Measurements from ENCODE around the gene SARM1.

SARM1 gene

DNA sequence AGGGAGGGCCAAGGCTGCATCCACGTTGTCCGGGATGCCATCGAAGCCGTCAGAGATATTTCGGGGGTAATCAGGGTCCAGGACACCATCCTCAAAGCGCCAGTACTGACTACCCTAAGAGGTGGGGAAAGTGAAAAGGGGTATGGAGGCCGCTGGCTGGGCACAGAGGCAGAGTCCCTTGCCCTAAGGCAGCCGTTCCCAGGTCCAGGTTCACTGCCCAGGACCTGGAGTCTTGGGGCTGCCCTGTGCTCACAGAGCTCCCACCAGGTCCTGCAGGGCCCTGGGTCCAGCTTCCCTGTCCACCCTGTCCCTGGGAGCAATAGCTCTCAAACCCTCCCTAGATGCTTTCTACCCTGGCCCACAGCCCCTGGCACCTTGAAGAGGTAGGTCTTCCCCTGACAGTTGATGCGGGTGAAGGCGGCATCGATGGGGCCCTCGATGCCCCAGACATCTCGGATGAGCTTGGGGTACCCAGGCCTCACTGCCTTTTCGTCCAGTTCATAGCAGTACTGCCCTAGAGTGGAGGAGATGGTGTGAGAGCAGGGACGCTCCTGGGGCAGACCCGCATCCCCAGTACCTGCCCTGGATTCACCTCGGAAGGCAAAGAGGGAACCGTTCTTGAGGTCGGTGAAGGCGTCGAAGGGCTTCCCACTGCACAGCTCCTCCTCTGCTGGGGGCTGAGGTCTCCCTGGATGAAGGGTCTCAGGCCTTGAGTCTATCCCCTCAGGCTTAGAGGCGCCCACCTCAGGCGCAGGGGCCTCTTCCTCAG is 2.4 kb upstream of the SARM1 start:
- no peak for DNase-seq (ENCODE audit: low read depth)

GRCh38 chr17:28369684-28370034 is 1.8 kb upstream of the SARM1 start:
- DNase-seq (ENCODE audit: low read depth), result no peak

GRCh38 chr17:28370035-28370743 is 1.3 kb upstream of the SARM1 start, which contains the start of gene VTN:
TSS of gene VTN (minus strand) at chr17:28370307. CDS start at chr17:28370203, 104 bp downstream.
- DNase-seq (ENCODE audit: low read depth), result no peak

DNA sequence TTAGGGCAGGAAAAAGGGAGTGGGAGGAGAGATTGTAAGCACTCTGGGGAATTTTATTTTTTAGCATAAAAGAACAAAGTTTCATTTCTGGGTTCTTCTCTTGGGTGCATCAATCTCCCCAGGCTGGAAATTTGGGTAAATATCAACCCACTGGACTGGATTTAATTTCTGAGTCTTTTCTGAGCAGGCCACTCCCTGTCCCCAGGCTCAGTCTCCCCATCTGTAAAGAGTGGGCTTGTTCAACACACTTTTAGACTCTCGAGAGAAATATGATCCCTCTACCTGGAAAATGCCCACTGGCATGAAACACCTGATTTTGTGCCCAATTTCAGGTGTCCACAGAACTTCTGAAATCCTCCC is 770 bp upstream of the SARM1 start:
- DNase-seq (ENCODE audit: low read depth), result no peak

- DNase-seq (ENCODE audit: low read depth), result no peak
Measured at GRCh38 chr17:28372203-28372944, 880 bp downstream of the SARM1 start.

DNA sequence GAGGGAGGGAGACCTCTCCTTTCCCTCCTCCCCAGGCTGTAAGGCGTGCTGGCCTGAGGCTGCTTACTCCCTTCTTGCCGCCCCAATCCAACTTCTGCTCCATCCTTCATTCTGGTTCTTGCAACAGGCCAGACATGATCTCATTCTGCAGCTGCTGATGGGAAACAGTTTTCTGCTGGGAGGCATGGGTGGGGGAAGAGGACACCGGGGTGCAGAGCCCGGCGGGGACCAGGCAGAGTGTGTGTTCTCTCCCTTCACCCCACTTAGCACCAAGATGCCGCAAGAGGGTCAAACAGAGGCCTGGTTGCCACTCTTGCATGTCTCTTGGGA is 1.4 kb downstream of the SARM1 start:
- no peak for DNase-seq (ENCODE audit: low read depth)

GRCh38 chr17:28379814-28380801 is 8.6 kb downstream of the SARM1 start:
- no peak for DNase-seq (ENCODE audit: low read depth)

- no peak for DNase-seq (ENCODE audit: low read depth)
Measured at GRCh38 chr17:28381141-28381825, 9.8 kb downstream of the SARM1 start.

- peak; percentile 30 for DNase-seq (ENCODE audit: low read depth)
Measured at GRCh38 chr17:28384281-28385036, 13.0 kb downstream of the SARM1 start.

- DNase-seq (ENCODE audit: low read depth), result no peak
Measured at GRCh38 chr17:28385037-28385400, 13.5 kb downstream of the SARM1 start.

GRCh38 chr17:28385406-28385805 is 13.9 kb downstream of the SARM1 start:
- no peak for DNase-seq (ENCODE audit: low read depth)

GRCh38 chr17:28386391-28386790 is 14.9 kb downstream of the SARM1 start:
- DNase-seq (ENCODE audit: low read depth), result no peak

DNA sequence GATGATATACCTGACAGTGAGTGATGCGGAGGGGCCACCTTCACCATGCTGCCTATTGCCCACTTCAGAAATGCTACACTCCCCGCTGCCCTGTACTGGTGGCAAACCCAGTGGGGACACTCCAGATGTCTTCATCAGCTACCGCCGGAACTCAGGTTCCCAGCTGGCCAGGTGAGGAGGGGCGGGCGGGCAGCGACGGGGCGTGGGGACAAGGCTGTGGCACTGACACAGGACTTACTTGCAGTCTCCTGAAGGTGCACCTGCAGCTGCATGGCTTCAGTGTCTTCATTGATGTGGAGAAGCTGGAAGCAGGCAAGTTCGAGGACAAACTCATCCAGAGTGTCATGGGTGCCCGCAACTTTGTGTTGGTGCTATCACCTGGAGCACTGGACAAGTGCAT is 16.6 kb downstream of the SARM1 start:
- no peak for DNase-seq (ENCODE audit: low read depth)

DNA sequence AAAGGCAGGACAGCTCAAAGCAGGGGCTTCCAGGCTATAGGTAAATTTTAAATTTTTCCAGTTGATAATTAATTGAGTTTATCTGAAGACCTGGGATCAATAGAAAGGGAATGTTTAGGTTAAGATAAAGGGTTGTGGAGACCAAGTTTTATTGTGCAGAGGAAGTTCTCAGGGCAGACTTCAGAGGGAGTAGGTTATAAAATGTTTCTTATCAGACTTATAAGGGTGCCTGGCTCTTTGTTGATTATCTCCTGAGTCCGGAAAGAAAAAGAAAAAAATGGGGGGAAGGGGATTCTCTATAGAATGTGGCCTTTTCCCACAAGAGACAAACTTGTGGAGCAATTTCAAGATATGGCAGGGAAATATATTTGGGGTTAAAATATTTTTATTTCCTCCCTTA is 18.6 kb downstream of the SARM1 start:
- DNase-seq (ENCODE audit: low read depth), result no peak

- DNase-seq (ENCODE audit: low read depth), result no peak
Measured at GRCh38 chr17:28390563-28390962, 19.1 kb downstream of the SARM1 start.

- no peak for DNase-seq (ENCODE audit: low read depth)
Measured at GRCh38 chr17:28390984-28391383, 19.5 kb downstream of the SARM1 start.

DNA sequence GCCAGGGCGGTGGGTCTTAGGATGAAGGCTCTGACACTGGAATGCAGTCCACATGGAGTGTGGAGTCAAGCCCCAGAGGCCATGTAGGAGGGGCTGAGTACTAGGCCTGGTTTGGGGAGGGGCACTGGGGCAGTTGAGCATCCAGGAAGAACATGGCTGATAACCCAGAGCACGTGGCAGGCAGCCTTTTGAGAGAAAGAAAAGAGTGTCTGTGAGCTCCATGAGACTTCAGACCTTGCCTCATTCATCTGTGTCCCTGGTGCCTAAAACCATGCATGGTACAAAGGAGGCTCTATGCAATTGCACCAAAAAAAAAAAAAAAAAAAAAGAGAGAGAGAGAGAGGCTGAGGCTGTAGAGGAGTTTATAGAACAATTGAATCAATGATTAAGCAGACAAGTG is 19.9 kb downstream of the SARM1 start:
- DNase-seq (ENCODE audit: low read depth), result no peak

DNA sequence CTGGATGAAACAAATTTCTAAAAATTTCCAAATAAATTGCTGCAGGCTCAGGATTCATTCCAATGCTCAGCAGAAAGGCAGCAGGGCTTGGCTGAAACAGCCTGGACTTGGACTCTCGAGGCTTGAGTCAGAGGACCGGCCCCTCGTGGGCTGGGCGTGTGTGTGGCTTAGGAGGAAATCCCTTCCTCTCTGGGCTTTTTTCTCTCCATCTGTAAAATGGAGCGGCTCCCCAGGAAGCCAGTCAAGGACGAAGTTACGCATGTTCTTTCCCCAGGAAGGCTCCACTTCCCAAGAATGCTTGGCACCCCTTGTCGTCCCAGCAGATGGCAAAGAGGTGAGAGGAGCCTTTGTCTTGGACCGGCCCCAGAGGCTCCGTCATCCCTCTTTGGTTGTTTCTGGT is 21.0 kb downstream of the SARM1 start:
- no peak for DNase-seq (ENCODE audit: low read depth)

- no peak for DNase-seq (ENCODE audit: low read depth)
Measured at GRCh38 chr17:28394337-28395116, 23.0 kb downstream of the SARM1 start.

GRCh38 chr17:28395426-28395825 is 23.9 kb downstream of the SARM1 start:
- no peak for DNase-seq (ENCODE audit: low read depth)
